ENCODE measurements around the gene KIAA1671. TPM values are rescaled to one million over a fixed set of nuclear protein-coding genes. Genes with fewer than 3 reads are reported as not detected.

KIAA1671 gene
- total and polyA plus RNA-seq, 2 donors (not counting 1 experiment from before 2014, with no cell fraction given), result 0.01 to 0.02 TPM

- CTCF ChIA-PET, result no interaction called here
- POLR2A ChIA-PET, result no interaction called here
- no peaks in the 10 kb centered on the region for H3K36me3 ChIP-seq (replicated peaks in 1 of 2; ENCODE audit: control extremely low read depth in 1 of 2, control insufficient read depth in 1 of 2, extremely low read depth in 1 of 2, insufficient read depth in 2 of 2, low read length in 1 of 2)
Measured at GRCh38 chr22:24928322-24928721, 24.2 kb upstream of the KIAA1671 start.

GRCh38 chr22:24930678-24931077 lies 21.8 kb upstream of the KIAA1671 start:
- Histone ChIP-seq H3K79me2 (ENCODE audit: control insufficient read depth, insufficient read depth, low read length) (no peaks in the 10 kb centered on the region), H3K4me1 (ENCODE audit: control insufficient read depth in 2 of 2, insufficient read depth in 2 of 2, low read length in 2 of 2) (no peaks in the 10 kb centered on the region), H3K27me3 (replicated peaks in 1 of 4; ENCODE audit: control extremely low read depth in 1 of 4, control insufficient read depth in 3 of 4, insufficient read depth in 4 of 4, low read length in 3 of 4) (peaks cover 0 to 6% (median 2%) of the 10 kb centered on the region in 4 experiments), H3K4me2 (replicated peaks; ENCODE audit: low read depth, low read length, poor library complexity, severe bottlenecking) (no peak overlapping the region), H3K27ac (ENCODE audit: low read length in 2 of 2) (no peak overlapping the region), H3K9me3 (ENCODE audit: control extremely low read depth in 1 of 3, control insufficient read depth in 2 of 3, insufficient read depth in 1 of 3, low read length in 2 of 3) (no peaks in the 10 kb centered on the region), H4K20me1 (ENCODE audit: control insufficient read depth, insufficient read depth, low read length, poor library complexity, severe bottlenecking) (no peaks in the 10 kb centered on the region), H3K9ac (ENCODE audit: low read length) (no peak overlapping the region), H3K36me3 (replicated peaks in 1 of 2; ENCODE audit: control extremely low read depth in 1 of 2, control insufficient read depth in 1 of 2, extremely low read depth in 1 of 2, insufficient read depth in 2 of 2, low read length in 1 of 2) (no peaks in the 10 kb centered on the region), H2AFZ (ENCODE audit: insufficient read depth, low read depth, low read length, poor library complexity, severe bottlenecking) (no peak overlapping the region), H3K4me3 (ENCODE audit: control extremely low read depth in 1 of 5, extremely low read depth in 1 of 5, insufficient read depth in 1 of 5, low read depth in 2 of 5, low read length in 4 of 5) (no peak overlapping the region)
- no peaks in the 10 kb centered on the region for H3K4me1 Mint-ChIP-seq
- DNase-seq (no peak), ATAC-seq (ENCODE audit: low read depth) (no peak)
- no peak overlapping the region for H3K4me3 Mint-ChIP-seq
- peaks cover 32% of the 10 kb centered on the region for H3K27me3 Mint-ChIP-seq
- ChIA-PET CTCF (no interaction called here), POLR2A (no interaction called here)
- TF ChIP-seq CTCF (IDR thresholded peaks at IDR 0.05) (no peak), EZH2 (IDR thresholded peaks at IDR 0.05; ENCODE audit: borderline replicate concordance, insufficient read depth, low read depth, low read length, poor library complexity, severe bottlenecking) (no peak)
- intact Hi-C loops (cut with micrococcal nuclease), result no loop called here
- no peak overlapping the region for H3K27ac Mint-ChIP-seq
- H3K9me3 Mint-ChIP-seq (ENCODE audit: insufficient read depth), result no peaks in the 10 kb centered on the region
- WGBS (ENCODE audit: insufficient coverage), result 68% methylated on average over 2 of the region's 3 CpGs

More at GRCh38 chr22:24928322-24928721, 24.2 kb upstream of the KIAA1671 start:
- H3K4me1 Mint-ChIP-seq, result no peaks in the 10 kb centered on the region
- Histone ChIP-seq H3K27ac (ENCODE audit: low read length in 2 of 2) (no peak overlapping the region), H3K79me2 (ENCODE audit: control insufficient read depth, insufficient read depth, low read length) (no peaks in the 10 kb centered on the region), H3K27me3 (replicated peaks in 1 of 4; ENCODE audit: control extremely low read depth in 1 of 4, control insufficient read depth in 3 of 4, insufficient read depth in 4 of 4, low read length in 3 of 4) (peaks cover 0 to 6% (median 2%) of the 10 kb centered on the region in 4 experiments), H3K4me1 (ENCODE audit: control insufficient read depth in 2 of 2, insufficient read depth in 2 of 2, low read length in 2 of 2) (no peaks in the 10 kb centered on the region), H2AFZ (ENCODE audit: insufficient read depth, low read depth, low read length, poor library complexity, severe bottlenecking) (no peak overlapping the region), H3K9me3 (ENCODE audit: control extremely low read depth in 1 of 3, control insufficient read depth in 2 of 3, insufficient read depth in 1 of 3, low read length in 2 of 3) (peaks cover 0 to 4% (median 0%) of the 10 kb centered on the region in 3 donors), H4K20me1 (ENCODE audit: control insufficient read depth, insufficient read depth, low read length, poor library complexity, severe bottlenecking) (no peaks in the 10 kb centered on the region), H3K9ac (ENCODE audit: low read length) (no peak overlapping the region), H3K4me2 (replicated peaks; ENCODE audit: low read depth, low read length, poor library complexity, severe bottlenecking) (no peak overlapping the region), H3K4me3 (ENCODE audit: control extremely low read depth in 1 of 5, extremely low read depth in 1 of 5, insufficient read depth in 1 of 5, low read depth in 2 of 5, low read length in 4 of 5) (no peak overlapping the region)
- intact Hi-C loops (cut with micrococcal nuclease), result no loop called here
- H3K27me3 Mint-ChIP-seq, result peaks cover 32% of the 10 kb centered on the region
- DNase-seq (no peak), ATAC-seq (ENCODE audit: low read depth) (no peak)
- no peak for TF ChIP-seq EZH2 (IDR thresholded peaks at IDR 0.05; ENCODE audit: borderline replicate concordance, insufficient read depth, low read depth, low read length, poor library complexity, severe bottlenecking)
- TF ChIP-seq CTCF (IDR thresholded peaks at IDR 0.05), result no peak
- 83% methylated on average over 6 of the region's 7 CpGs for WGBS (ENCODE audit: insufficient coverage)
- H3K4me3 Mint-ChIP-seq, result no peak overlapping the region
- H3K9me3 Mint-ChIP-seq (ENCODE audit: insufficient read depth), result no peaks in the 10 kb centered on the region
- H3K27ac Mint-ChIP-seq, result no peak overlapping the region
